Activated naive CD4-positive, alpha-beta T cell treated with anti-CD3 and anti-CD28 coated beads, Interleukin-2, amount 50 U/mL, for 24 hours (primary cell): ENCODE measurements around the gene STYX.

ENCODE experiments used
- H3K27ac Mint-ChIP-seq: one replicate; pipeline ENCODE4 v1.8.0; 2021; ENCODE audit warnings: mild to moderate bottlenecking, mixed read lengths
- H3K27me3 Mint-ChIP-seq: one replicate; pipeline ENCODE4 v1.8.0; 2021; ENCODE audit warnings: mixed read lengths
- H3K36me3 Mint-ChIP-seq: one replicate; pipeline ENCODE4 v1.8.0; 2021; ENCODE audit warnings: mixed read lengths
- H3K4me1 Mint-ChIP-seq: one replicate; pipeline ENCODE4 v1.8.0; 2021; ENCODE audit warnings: mixed read lengths
- H3K4me3 Mint-ChIP-seq: one replicate; pipeline ENCODE4 v1.8.0; 2021; ENCODE audit warnings: mild to moderate bottlenecking, mixed read lengths
- H3K9me3 Mint-ChIP-seq: one replicate; pipeline ENCODE4 v1.8.0; 2021; ENCODE audit warnings: mixed read lengths

Gene STYX, protein sequence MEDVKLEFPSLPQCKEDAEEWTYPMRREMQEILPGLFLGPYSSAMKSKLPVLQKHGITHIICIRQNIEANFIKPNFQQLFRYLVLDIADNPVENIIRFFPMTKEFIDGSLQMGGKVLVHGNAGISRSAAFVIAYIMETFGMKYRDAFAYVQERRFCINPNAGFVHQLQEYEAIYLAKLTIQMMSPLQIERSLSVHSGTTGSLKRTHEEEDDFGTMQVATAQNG

DNA sequence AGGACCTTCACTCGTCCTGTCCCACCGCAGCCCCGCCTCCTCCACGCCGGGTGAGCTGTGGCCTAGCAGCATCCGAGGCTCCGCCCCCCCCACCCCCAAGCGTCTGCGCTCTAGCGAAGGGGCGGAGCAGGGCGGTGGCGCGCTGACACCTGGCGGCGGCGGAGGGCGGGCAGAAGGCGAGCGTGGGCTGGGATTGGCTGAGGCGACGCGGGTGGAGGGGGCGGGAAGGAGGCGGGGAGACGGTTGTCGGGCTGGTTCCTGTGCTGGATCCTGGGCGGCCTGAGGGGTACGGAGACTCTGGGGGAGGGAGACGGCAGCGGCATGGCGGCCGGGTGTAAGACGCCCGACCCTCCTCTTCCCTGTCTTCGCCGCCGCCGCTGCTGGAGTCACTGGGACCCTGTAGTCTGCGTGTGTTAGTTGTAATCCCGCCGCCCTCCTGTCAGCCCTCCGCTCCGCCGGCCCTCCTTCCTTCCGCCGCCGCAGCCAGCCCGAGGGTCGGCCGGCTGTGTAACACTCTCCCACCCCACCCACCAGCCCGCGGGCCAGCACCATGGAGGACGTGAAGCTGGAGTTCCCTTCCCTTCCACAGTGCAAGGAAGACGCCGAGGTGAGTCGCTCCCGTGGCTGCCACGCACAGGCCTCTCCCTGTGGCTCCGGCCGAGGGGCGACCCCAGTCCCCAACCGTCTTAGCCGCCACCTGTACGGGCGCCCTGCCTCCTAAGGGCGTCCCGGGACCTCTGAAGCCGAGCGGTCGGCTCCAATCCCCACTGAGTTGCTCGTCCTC lies at the start of gene STYX:
TSS of gene STYX (plus strand) at position 242 of the 784 bp plus-strand sequence. CDS start at position 551, 309 bp downstream.
- H3K9me3 Mint-ChIP-seq: no peaks in the 10 kb centered on the region
- H3K36me3 Mint-ChIP-seq: peaks cover 17% of the 10 kb centered on the region
- H3K27ac Mint-ChIP-seq: peak within 1 kb of the TSS; percentile 94
- no peaks in the 10 kb centered on the region for H3K27me3 Mint-ChIP-seq
- H3K4me3 Mint-ChIP-seq: peak within 1 kb of the TSS; percentile 96
- peaks cover 43% of the 10 kb centered on the region for H3K4me1 Mint-ChIP-seq

DNA sequence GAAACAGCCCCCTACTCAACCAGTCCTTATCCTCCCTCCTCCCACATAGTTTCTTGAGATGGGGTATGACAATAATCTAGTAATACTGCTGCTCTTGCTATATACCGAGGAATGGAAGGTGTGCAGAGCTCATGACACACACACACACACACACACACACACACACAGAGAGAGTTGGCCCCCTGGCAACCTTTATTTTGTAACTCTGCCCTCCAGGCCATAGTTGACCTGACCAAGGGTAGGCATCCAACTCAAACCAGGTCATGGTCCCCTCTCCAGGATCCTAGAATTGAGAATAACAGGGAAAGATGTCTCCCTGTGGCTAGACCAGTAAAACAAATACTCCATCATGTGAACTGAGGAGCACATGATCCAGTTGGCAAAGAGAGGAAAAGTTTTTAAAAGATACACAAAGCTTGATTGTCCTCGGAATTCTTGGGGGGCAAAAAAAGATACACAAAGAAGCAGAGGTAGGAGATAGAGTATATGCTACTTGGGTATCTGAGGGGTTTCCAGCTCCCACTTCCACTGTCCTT lies 45.9 kb upstream of the STYX start:
- Mint-ChIP-seq H3K36me3 (peaks cover 3% of the 10 kb centered on the region), H3K27me3 (no peaks in the 10 kb centered on the region), H3K27ac (peak overlapping the region; percentile 23), H3K9me3 (no peaks in the 10 kb centered on the region), H3K4me1 (peaks cover 64% of the 10 kb centered on the region), H3K4me3 (no peak overlapping the region)

DNA sequence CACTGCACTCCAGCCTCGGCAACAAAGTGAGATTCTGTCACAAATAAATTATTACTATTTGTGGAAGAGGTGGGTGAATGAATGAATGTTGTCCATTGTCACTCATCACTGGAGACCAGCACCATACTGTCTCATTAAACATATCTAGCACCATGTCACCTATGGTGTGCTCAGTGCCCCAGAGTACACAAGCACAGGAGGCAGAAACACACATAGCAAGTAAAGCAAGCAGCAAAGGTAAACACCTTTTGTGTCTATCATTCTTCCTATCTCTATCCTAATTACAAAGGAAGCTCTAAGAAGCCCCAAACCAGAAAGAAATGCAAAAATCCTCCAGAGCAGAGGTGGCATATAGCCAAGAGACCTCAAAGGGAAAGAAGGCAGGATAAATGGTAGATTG lies 43.8 kb upstream of the STYX start:
- Mint-ChIP-seq H3K4me1 (peaks cover 74% of the 10 kb centered on the region), H3K27me3 (no peaks in the 10 kb centered on the region), H3K4me3 (no peak overlapping the region), H3K27ac (no peak overlapping the region), H3K9me3 (no peaks in the 10 kb centered on the region), H3K36me3 (no peaks in the 10 kb centered on the region)

DNA sequence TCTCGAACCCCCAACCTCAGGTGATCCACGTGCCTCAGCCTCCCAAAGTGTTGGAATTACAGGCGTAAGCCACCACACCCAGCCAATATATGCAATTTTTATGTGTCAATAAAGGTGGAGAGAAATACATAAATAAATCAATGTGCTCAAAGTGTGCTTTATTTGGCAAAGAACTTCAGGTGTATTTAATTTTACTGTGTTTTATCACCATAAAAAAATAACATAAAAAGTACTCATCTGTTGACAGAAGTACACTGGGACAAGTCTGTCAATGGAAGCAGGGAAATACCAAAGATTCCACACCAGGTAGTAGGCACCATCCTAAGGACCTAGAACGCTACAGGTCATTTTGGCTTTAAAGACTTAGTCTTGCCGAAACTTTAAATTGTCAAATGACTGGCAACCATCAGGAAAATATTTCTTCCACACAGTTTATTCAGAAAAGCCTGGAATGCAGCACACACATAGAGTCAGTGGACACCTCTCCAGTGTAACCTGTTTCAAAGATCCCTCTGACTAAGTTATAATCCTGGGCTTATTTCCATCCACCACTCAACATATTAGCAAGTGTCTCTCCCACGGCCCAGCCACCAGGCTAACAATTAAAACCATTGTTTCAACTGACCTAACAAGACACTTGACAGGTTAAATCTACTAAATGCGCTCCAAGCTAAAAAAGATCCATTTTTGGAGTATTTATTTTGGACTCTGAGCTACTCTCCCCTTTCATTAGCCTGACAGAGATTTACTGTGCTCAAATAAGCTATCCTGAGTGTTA lies 38.8 kb upstream of the STYX start:
- H3K27me3 Mint-ChIP-seq: no peaks in the 10 kb centered on the region
- peaks cover 80% of the 10 kb centered on the region for H3K4me1 Mint-ChIP-seq
- H3K4me3 Mint-ChIP-seq: peak overlapping the region; percentile 37
- no peaks in the 10 kb centered on the region for H3K9me3 Mint-ChIP-seq
- no peak overlapping the region for H3K27ac Mint-ChIP-seq
- peaks cover 4% of the 10 kb centered on the region for H3K36me3 Mint-ChIP-seq

DNA sequence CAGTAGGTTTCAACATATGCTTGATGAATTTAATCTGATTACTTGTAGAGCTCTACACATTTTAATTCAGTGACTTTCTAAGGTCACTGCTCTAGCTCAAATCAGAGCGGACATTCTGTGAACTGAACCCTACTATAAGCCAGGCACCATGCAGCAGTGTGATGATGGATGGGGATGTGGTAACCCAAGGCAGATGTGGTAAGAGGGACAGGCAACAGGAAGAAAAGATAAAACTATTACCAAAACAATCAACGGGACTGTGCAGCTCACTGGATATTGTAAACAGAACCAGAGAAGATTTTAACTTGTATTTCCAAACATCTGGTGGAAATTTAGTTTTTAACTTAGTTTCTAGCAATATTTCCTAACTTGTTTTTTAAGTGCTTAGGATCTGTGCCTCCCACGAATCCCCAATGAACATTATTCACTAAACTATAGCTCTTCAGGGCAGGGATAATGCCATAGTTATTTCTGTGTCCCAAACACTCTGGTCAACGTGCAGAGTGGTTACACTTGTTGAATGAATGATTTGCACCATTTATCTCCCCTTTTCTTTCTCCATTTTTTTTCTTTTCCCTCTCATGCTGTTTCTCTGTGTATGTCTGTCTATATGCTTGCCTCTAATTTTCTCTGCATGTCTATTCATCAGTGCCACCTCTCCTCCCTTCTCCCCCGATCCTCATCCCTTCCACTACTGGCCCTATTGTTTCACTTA lies 37.6 kb upstream of the STYX start:
- Mint-ChIP-seq H3K4me1 (peaks cover 68% of the 10 kb centered on the region), H3K27ac (peak overlapping the region; percentile 0), H3K9me3 (no peaks in the 10 kb centered on the region), H3K4me3 (peak overlapping the region; percentile 31), H3K27me3 (no peaks in the 10 kb centered on the region), H3K36me3 (peaks cover 4% of the 10 kb centered on the region)

DNA sequence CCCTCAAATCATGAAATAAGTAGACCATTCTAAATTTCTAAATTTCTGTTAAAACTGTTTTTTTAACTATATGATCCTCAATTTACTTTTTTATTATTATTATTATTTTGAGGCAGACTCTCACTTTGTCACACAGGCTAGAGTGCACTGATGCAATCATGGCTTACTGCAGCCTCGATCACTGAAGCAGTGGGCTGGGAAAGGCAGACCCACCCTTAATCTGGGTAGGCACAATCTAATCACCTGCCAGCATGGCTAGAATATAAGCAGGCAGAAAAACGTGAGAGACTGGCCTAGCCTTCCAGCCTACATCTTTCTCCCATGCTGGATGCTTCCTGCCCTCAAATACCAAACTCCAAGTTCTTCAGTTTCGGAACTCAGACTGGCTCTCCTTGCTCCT lies 36.9 kb upstream of the STYX start:
- H3K4me1 Mint-ChIP-seq: peaks cover 62% of the 10 kb centered on the region
- H3K27me3 Mint-ChIP-seq: no peaks in the 10 kb centered on the region
- H3K4me3 Mint-ChIP-seq: peak overlapping the region; percentile 83
- H3K36me3 Mint-ChIP-seq: peaks cover 4% of the 10 kb centered on the region
- no peak overlapping the region for H3K27ac Mint-ChIP-seq
- no peaks in the 10 kb centered on the region for H3K9me3 Mint-ChIP-seq

DNA sequence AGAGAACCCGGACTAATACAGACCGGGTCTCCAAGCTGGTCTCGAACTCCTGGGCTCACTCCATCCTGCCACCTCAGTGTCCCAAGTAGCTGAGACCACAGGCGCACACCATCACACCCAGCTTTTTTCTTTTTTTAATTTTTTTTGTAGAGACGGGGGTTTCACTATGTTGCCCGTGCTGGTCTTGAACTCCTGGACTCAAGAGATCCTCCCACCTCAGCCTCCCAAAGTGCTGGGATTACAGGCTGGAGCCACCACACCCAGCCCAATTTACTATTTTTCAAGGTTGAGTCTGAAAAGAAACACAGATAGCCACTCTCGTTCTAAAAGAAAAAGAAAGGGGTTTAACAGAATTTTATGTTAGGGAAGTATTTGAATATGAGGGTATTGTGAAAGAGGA lies 36.4 kb upstream of the STYX start:
- Mint-ChIP-seq H3K9me3 (no peaks in the 10 kb centered on the region), H3K27me3 (no peaks in the 10 kb centered on the region), H3K4me3 (peak overlapping the region; percentile 83), H3K4me1 (peaks cover 57% of the 10 kb centered on the region), H3K36me3 (peaks cover 4% of the 10 kb centered on the region), H3K27ac (no peak overlapping the region)

DNA sequence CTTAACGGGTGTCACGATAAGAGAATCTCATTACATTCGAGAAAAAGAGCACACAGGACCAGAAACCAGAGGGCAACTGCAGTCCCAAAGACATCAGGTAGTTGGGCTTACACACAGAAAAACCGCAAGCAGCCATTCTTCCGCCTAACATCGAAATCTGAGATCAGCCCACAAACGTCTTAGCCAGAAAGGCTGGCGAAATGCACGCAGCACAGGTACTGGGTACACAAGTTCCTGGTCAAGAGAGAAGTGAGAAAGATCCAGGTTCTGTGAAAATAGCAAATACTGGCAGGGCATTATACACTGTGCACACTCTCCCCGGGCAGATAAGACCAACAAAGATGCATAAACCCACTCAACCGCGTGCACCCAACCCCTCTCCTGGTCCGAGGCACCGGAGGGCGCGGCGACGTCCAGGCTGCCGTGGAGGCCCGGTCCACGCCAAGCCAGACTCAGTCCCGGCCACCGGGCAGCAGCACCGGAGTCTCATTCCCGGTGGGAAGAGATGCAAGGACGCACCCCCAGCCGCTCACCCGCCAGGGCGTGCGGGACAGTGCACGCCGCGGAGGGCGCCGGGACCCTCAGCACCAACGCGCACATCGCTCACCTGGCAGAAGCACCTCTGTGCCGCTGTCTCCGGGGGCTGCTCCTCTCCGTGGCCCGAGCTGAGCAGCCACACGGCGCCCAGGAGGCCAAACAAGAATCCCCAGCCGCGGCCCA lies 35.0 kb upstream of the STYX start:
- H3K36me3 Mint-ChIP-seq: peaks cover 4% of the 10 kb centered on the region
- peak overlapping the region; percentile 98 for H3K27ac Mint-ChIP-seq
- H3K4me1 Mint-ChIP-seq: peaks cover 43% of the 10 kb centered on the region

DNA sequence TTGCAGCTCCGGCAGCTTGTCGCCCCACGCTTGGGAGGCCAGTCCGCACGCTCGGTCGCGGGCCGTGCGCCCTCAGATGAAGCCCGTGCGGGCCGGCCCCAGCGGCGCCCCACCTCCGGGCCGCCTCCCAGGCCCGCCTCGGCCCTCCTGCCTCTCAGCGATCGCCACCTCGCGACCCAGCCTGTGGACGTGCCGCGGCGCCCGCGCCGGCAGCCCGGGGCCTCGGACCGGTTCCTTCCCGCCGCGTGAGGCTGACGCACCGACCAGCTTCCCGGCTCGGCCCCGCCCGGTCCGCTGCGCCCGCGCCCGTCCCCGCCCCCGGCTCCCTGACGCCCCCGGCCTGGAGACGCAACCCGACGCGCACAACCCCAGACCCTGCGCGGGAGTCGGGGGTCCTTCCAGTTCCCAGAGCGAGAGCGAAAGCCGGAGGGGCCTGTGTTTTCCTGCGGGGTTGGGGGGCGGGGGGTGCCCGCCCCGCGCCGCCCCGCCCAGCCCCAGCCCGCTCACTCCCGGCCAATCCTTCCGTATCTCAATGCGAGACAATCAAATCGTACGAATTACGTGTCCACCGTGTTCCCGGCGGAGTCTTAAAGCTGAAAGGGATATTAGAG lies 34.4 kb upstream of the STYX start, which contains the start of gene ERO1A:
TSS of gene ERO1A (minus strand) at position 78 of the 611 bp plus-strand sequence. CDS start at position 1, 77 bp downstream.
- H3K27me3 Mint-ChIP-seq: no peaks in the 10 kb centered on the region
- H3K9me3 Mint-ChIP-seq: no peaks in the 10 kb centered on the region
- H3K27ac Mint-ChIP-seq: peak within 1 kb of the TSS; percentile 98
- peak within 1 kb of the TSS; percentile 97 for H3K4me3 Mint-ChIP-seq
- peaks cover 4% of the 10 kb centered on the region for H3K36me3 Mint-ChIP-seq
- peaks cover 38% of the 10 kb centered on the region for H3K4me1 Mint-ChIP-seq

More for the DNA sequence above, 35.0 kb upstream of the STYX start:
- no peaks in the 10 kb centered on the region for H3K9me3 Mint-ChIP-seq
- H3K27me3 Mint-ChIP-seq: no peaks in the 10 kb centered on the region
- H3K4me3 Mint-ChIP-seq: peak overlapping the region; percentile 97

DNA sequence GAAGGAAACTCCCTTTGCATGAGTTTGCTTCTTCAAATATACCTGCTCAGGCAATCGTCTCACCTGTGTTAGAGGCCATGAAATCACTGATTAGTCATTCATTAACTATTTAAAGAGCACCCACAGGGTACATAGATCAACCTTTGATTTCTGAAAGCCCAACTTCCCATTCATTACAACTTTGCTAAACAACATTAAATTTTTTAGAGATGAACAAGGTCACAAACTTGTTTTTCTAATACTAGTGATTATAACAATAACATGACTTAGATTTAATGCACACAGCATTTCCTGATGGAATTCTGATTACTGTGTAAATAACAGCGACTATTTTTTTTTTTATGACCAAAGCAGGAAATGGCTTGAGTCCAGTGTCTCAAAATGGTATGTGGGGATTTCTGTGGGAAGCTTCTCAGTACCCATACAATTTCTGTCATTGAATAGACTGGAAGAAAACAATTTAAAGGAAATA lies 29.2 kb upstream of the STYX start:
- H3K27me3 Mint-ChIP-seq: no peaks in the 10 kb centered on the region
- H3K27ac Mint-ChIP-seq: no peak overlapping the region
- H3K4me3 Mint-ChIP-seq: no peak overlapping the region
- H3K9me3 Mint-ChIP-seq: no peaks in the 10 kb centered on the region
- no peaks in the 10 kb centered on the region for H3K4me1 Mint-ChIP-seq
- no peaks in the 10 kb centered on the region for H3K36me3 Mint-ChIP-seq

DNA sequence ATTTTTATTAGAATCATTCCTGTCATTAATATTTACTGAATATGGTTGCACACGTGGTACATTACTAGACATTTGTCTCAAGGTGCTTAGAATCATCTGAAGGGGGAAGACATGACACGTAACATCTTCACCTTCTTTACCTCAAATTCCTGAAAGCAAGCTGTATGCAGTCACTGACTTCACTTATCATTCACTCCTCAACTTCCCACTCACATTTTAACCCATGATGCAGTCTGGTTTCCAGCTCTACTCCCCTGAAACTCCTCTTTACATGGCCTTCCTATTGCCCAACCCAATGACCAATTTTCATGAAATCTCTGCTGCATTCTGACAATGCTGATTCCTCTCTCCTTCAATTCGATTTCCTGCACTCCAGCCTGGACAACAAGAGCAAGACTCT lies 28.7 kb upstream of the STYX start:
- Mint-ChIP-seq H3K27me3 (no peaks in the 10 kb centered on the region), H3K9me3 (no peaks in the 10 kb centered on the region), H3K4me3 (no peak overlapping the region), H3K4me1 (peaks cover 3% of the 10 kb centered on the region), H3K36me3 (no peaks in the 10 kb centered on the region), H3K27ac (no peak overlapping the region)

DNA sequence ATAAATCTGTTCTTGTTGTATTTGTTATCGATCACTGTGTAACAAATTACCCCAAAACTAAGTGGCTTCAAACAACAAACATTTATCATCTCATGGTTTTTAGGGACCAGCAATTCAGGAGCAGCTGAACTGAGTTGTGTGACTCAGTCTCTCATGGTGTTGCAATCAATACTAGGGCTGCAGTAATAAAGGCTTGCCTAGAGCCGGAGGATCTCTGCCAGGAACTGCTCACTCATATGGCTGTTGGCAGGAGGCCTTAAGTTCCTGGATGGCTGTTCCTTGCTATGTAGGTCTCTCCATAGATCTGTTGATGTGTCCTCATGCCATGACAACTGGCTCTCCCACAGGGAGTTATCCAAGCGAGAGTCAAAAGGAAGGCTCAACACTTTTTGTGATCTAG lies 26.7 kb upstream of the STYX start:
- no peaks in the 10 kb centered on the region for H3K9me3 Mint-ChIP-seq
- H3K27ac Mint-ChIP-seq: no peak overlapping the region
- peaks cover 6% of the 10 kb centered on the region for H3K36me3 Mint-ChIP-seq
- H3K4me1 Mint-ChIP-seq: peaks cover 23% of the 10 kb centered on the region
- H3K4me3 Mint-ChIP-seq: no peak overlapping the region
- no peaks in the 10 kb centered on the region for H3K27me3 Mint-ChIP-seq

DNA sequence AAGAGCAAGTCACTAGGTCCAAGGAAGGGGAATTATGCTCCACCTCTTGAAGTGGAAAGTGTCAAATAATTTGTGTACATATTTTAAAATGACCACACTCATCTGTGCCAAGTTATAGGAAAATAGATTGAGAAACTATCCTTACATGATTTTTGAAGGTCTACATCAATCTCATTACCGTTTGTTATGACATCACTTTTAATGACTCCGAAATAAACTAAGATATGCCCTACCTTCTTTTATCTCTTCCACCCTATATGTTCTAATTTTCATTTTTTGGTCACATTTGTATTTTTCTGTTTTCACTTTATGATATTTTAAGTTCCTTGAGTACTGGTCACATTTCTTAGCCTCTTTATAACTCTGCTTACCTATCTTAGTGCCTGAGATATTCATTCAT lies 26.3 kb upstream of the STYX start:
- H3K4me3 Mint-ChIP-seq: no peak overlapping the region
- no peak overlapping the region for H3K27ac Mint-ChIP-seq
- peaks cover 27% of the 10 kb centered on the region for H3K4me1 Mint-ChIP-seq
- H3K27me3 Mint-ChIP-seq: no peaks in the 10 kb centered on the region
- H3K36me3 Mint-ChIP-seq: peaks cover 6% of the 10 kb centered on the region
- no peaks in the 10 kb centered on the region for H3K9me3 Mint-ChIP-seq

DNA sequence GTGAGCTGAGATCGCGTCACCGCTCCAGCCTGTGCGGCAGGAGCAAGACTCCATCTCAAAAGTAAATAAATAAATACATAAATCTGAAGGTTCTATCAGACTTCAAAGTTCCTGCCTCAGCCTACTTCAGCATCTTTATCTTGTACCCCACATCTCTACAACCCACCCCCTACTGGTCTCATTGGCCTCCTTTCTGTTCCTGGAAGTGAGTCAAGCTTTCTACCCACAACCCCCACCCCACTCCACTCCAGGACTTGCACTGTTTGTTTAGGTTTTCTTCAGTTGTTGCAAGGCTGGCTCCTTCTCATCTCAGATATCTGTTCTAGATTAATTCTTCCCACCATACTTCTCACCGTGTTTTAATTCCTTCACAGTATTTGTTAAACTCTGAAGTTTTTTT lies 23.7 kb upstream of the STYX start:
- peaks cover 18% of the 10 kb centered on the region for H3K36me3 Mint-ChIP-seq
- H3K9me3 Mint-ChIP-seq: no peaks in the 10 kb centered on the region
- no peaks in the 10 kb centered on the region for H3K27me3 Mint-ChIP-seq
- peak overlapping the region; percentile 100 for H3K4me3 Mint-ChIP-seq
- H3K4me1 Mint-ChIP-seq: peaks cover 46% of the 10 kb centered on the region
- H3K27ac Mint-ChIP-seq: peak overlapping the region; percentile 99
